Bronchial epithelial cell (primary cell): ENCODE data around the gene POU4F1. TPM values are rescaled to one million over a fixed set of nuclear protein-coding genes. Genes with fewer than 3 reads are reported as not detected.

Experiments
- DNase-seq: peaks from one replicate; pipeline ENCODE4 v3.0.0-alpha.2; 2010; ENCODE audit warnings: low read depth
- FAIRE-seq: peaks from 2 replicates; lab custom pipeline; 2011; peaks lifted over from hg19 to GRCh38; lab: Jason Lieb, UNC
- H3K27me3 ChIP-seq: 2 replicates; pipeline ENCODE4 v1.5.1; 2011; ENCODE audit warnings: low read length; ENCODE audit not compliant: control insufficient read depth, insufficient read depth
- H3K36me3 ChIP-seq: 2 replicates; pipeline ENCODE4 v1.5.1; 2011; ENCODE audit warnings: low read length; ENCODE audit not compliant: control insufficient read depth, insufficient read depth
- H3K4me3 ChIP-seq: 2 replicates; pipeline ENCODE4 v1.5.1; 2011; ENCODE audit warnings: mild to moderate bottlenecking, low read depth, low read length, control low read depth
- total RNA-seq: library from RNA; depleted of rRNA; stranded (reverse); fragments of >200 nt; gene quantifications from 2 replicates; pipeline ENCODE4 v1.2.1, GENCODE V29; 2014
- TF ChIP-seq, protein P1 (sequence below): IDR thresholded peaks from 2 replicates; pipeline ENCODE4 v1.5.1; 2011; ENCODE audit warnings: mild to moderate bottlenecking, moderate library complexity, low read length, control low read depth, inconsistent platforms; ENCODE audit not compliant: insufficient read depth, severe bottlenecking

The POU4F1 gene
- total RNA-seq, 1 donor from 2014 or later: not detected

- FAIRE-seq (no peak), DNase-seq (no peak)
- TF ChIP-seq, protein P1, sequence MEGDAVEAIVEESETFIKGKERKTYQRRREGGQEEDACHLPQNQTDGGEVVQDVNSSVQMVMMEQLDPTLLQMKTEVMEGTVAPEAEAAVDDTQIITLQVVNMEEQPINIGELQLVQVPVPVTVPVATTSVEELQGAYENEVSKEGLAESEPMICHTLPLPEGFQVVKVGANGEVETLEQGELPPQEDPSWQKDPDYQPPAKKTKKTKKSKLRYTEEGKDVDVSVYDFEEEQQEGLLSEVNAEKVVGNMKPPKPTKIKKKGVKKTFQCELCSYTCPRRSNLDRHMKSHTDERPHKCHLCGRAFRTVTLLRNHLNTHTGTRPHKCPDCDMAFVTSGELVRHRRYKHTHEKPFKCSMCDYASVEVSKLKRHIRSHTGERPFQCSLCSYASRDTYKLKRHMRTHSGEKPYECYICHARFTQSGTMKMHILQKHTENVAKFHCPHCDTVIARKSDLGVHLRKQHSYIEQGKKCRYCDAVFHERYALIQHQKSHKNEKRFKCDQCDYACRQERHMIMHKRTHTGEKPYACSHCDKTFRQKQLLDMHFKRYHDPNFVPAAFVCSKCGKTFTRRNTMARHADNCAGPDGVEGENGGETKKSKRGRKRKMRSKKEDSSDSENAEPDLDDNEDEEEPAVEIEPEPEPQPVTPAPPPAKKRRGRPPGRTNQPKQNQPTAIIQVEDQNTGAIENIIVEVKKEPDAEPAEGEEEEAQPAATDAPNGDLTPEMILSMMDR: no peak
Observed at GRCh38 chr13:78620936-78621470, 17.7 kb upstream of the POU4F1 start.

GRCh38 chr13:78618411-78618810, 15.1 kb upstream of the POU4F1 start:
- FAIRE-seq (no peak), DNase-seq (no peak)
- Histone ChIP-seq H3K27me3 (no peaks in the 10 kb centered on the region), H3K36me3 (peaks cover 2% of the 10 kb centered on the region), H3K4me3 (no peak overlapping the region)
- TF ChIP-seq, protein P1: no peak

More at GRCh38 chr13:78620936-78621470, 17.7 kb upstream of the POU4F1 start:
- H3K4me3 ChIP-seq: no peak overlapping the region
- H3K27me3 ChIP-seq: no peaks in the 10 kb centered on the region
- peaks cover 3% of the 10 kb centered on the region for H3K36me3 ChIP-seq

- FAIRE-seq (no peak), DNase-seq (no peak)
- no peaks in the 10 kb centered on the region for H3K36me3 ChIP-seq
- no peak overlapping the region for H3K4me3 ChIP-seq
- TF ChIP-seq, protein P1: no peak
- peaks cover 41% of the 10 kb centered on the region for H3K27me3 ChIP-seq
Observed at GRCh38 chr13:78611040-78611439, 7.7 kb upstream of the POU4F1 start.

DNA sequence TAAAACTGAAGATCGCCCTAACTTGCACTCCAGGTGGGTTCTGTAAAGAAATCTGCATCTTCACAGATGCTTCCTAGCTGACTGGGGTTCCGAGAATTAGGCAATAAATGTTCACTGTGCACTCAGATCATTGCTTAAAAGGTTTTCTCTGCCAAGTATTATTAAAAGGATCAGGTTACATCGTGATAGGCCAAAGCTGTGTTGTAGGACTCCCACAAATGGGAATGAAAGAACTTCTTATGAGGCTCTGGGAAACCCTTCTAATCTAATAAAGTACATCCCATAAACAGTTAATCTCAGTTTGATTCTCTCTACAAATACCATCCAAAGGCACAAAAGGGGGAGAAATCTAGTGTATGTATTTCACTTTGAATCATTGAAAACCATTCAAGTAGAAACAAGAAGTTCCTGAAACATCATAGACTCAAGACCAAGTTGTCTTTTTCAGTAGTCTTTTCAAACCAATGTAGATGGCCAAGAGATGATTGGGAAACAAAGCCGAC, 7.1 kb upstream of the POU4F1 start:
- TF ChIP-seq, protein P1: no peak
- peaks cover 46% of the 10 kb centered on the region for H3K27me3 ChIP-seq
- no peak for FAIRE-seq
- no peak overlapping the region for H3K4me3 ChIP-seq
- no peaks in the 10 kb centered on the region for H3K36me3 ChIP-seq
- peak; percentile 10 for DNase-seq

DNA sequence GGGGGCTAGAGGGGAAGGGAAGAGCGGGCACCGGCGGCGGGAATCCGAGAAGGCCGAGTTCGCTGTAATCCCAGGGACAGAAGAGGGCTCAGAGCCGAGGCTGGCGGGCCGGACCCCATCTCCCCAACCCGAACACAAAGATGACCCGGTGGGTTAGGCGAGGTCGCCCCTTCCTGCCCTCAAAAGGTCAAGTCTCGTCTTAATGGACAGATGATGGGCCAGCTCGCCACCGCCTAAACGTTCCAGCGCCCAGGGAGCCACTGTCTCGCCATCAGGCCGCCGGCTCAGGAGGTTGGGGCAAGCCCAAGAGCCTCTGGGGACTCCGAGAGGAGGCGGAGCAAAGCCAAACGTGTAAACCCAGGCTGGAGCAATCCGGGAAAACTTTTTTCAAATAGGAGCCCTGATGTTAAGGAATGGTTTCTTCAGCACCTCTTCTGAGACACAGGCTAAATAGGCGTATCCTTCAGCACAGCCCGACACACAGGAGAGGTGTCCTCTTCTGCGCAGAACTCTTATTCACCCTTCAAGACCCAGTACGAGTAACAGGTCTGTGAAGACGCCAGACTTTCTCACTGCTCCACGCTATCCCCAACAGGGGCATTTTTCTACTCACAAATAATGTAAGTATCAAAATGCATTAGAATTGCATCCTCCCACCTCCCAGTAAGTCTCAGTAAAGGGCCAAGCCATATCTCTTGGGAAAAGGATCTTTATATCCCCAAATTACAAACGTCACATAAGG, 6.3 kb upstream of the POU4F1 start:
- H3K4me3 ChIP-seq: peak overlapping the region; percentile 36
- FAIRE-seq (peak; percentile 18), DNase-seq (no peak)
- no peaks in the 10 kb centered on the region for H3K36me3 ChIP-seq
- TF ChIP-seq, protein P1: no peak
- H3K27me3 ChIP-seq: peaks cover 53% of the 10 kb centered on the region
